SK-N-SH treated with all-trans-retinoic acid at 6 μM for 48 hours (cell line): ENCODE measurements around the gene PTPRD.

Source experiments
- ARNTL ChIP-seq: fragments of 450-650 bp; formaldehyde crosslinking; IDR thresholded peaks from 2 replicates; pipeline ENCODE4 v1.5.0; 2020; ENCODE audit warnings: low read depth, mild to moderate bottlenecking, moderate library complexity, borderline replicate concordance
- ESRRG ChIP-seq: fragments of 250-450 bp; sonication (Bioruptor Pico); IDR thresholded peaks from 2 replicates; pipeline ENCODE4 v1.6.1; 2021; ENCODE audit warnings: mild to moderate bottlenecking
- TOX ChIP-seq: fragments of 250-450 bp; sonication (Bioruptor Pico); IDR thresholded peaks from 2 replicates; pipeline ENCODE4 v1.8.0; 2021; ENCODE audit warnings: mild to moderate bottlenecking, moderate library complexity, borderline replicate concordance
- ZNF8 ChIP-seq: fragments of 450-650 bp; formaldehyde crosslinking; IDR thresholded peaks from 2 replicates; pipeline ENCODE4 v1.5.0; 2020; ENCODE audit warnings: mild to moderate bottlenecking, moderate library complexity

DNA sequence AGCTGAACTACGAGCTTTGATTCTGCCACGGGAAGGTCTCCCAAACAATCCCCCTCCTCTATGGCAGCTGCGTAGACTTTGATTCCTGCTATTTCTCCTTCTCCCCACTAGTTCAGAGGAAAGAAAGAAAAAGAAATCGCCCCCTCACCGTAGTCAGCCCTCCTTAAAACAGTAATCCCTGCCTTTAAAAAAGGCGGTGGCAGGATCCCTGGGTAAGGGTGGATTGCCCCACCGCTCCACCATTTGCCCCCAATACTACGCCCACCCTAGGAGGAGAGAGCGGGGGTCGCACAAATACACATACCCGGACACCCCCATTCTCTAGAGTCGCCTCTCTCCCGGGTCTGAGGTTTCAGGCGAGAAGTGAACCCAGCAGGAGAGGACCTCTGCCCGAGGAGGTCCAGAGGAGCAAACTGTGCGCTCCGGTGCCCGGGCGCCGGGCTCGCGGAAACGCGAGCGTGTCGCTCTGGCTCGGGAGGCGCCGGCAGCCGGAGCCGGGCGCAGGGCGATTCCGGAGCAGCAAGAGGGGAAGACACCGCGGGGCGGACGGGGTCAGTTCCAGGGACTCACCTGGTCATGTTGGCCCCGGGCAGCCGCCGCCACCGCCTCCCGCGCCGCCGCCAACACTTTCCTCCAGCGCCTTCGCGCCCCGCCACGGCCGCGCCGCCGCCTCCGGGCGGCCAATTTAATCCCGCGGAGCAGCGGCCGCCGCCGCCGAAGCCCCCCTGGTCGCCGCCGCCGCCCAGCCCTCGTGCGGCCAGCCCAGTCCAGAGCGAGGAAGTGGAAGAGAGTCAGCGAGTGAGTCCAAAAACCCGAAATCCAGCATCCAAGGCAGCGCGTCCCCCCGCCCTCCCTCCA is 1755.5 kb downstream of the PTPRD start:
- TF ChIP-seq TOX (CRISPR knock-in tag) (no peak), ESRRG (CRISPR knock-in tag) (no peak), ZNF8 (no peak), ARNTL (CRISPR knock-in tag) (no peak)
